Coronary artery (tissue), 2 donors: ENCODE measurements around the gene IFIT5.
A peak's percentile ranks its signal among the peaks of the same experiment; 100 is the strongest.

Source experiments
- DNase-seq: peaks from one replicate; pipeline ENCODE4 v3.0.0-alpha.2; 2017; ENCODE audit warnings: low spot score
- H3K27ac ChIP-seq, 2 donors: fragments of 200-600 bp; sonication (generic); one replicate each; pipeline ENCODE4 v1.5.1; 2016 to 2019
- H3K4me3 ChIP-seq: fragments of 200-600 bp; sonication (generic); 2 replicates; pipeline ENCODE4 v1.5.1; 2016; ENCODE audit warnings: mild to moderate bottlenecking, moderate library complexity
- CTCF ChIP-seq: fragments of 200-600 bp; sonication (generic); IDR thresholded peaks from one replicate; pipeline ENCODE4 v1.5.1; 2019; ENCODE audit warnings: antibody characterized with exemption

Gene IFIT5

GRCh38 chr10:89373916-89374711 is 40.3 kb upstream of the IFIT5 start:
- DNase-seq: peak; percentile 88
- peak overlapping the region; percentile 88 to 89 for H3K27ac ChIP-seq
- no peak for TF ChIP-seq CTCF
- peak overlapping the region; percentile 35 for H3K4me3 ChIP-seq

GRCh38 chr10:89374713-89375141 is 39.6 kb upstream of the IFIT5 start:
- no peak for DNase-seq
- peak overlapping the region; percentile 88 to 89 for H3K27ac ChIP-seq
- TF ChIP-seq CTCF: no peak
- peak overlapping the region; percentile 35 for H3K4me3 ChIP-seq

GRCh38 chr10:89377705-89378637 is 36.4 kb upstream of the IFIT5 start, which contains the start of gene IFIT1B:
TSS of gene IFIT1B (plus strand) at chr10:89378056. CDS start at chr10:89378136, 80 bp downstream.
- no peak within 1 kb of the TSS for H3K4me3 ChIP-seq
- no peak for DNase-seq
- no peak for TF ChIP-seq CTCF
- no peak within 1 kb of the TSS for H3K27ac ChIP-seq

GRCh38 chr10:89379103-89379502 is 35.3 kb upstream of the IFIT5 start:
- Histone ChIP-seq H3K27ac (no peak overlapping the region), H3K4me3 (no peak overlapping the region)
- TF ChIP-seq CTCF: no peak
- no peak for DNase-seq

- H3K27ac ChIP-seq: no peak overlapping the region
- H3K4me3 ChIP-seq: no peak overlapping the region
- TF ChIP-seq CTCF: no peak
- DNase-seq: no peak
Observed at GRCh38 chr10:89382757-89383156, 31.6 kb upstream of the IFIT5 start.

- no peak overlapping the region for H3K4me3 ChIP-seq
- no peak overlapping the region for H3K27ac ChIP-seq
- no peak for DNase-seq
- TF ChIP-seq CTCF: no peak
Observed at GRCh38 chr10:89384474-89385340, 29.7 kb upstream of the IFIT5 start.
